CD4-positive, alpha-beta T cell (primary cell): ENCODE data around the gene FBF1. TPM values are rescaled to one million over a fixed set of nuclear protein-coding genes. Genes with fewer than 3 reads are reported as not detected.

Experiments used
- ATAC-seq: fragments of 200-7000 bp; cut with Tn5 transposase; one replicate; pipeline ENCODE4 v1.10.0; 2022; ENCODE audit warnings: mild to moderate bottlenecking; ENCODE audit not compliant: poor library complexity
- CTCF ChIA-PET: fragments of 350-600 bp; sonication (Branson Sonifier 250); formaldehyde crosslinking; loops from one replicate; lab custom pipeline; 2021; ENCODE audit warnings: antibody characterized with exemption, inconsistent platforms; lab: Charles Lee
- POLR2A ChIA-PET: fragments of 350-600 bp; sonication (Branson Sonifier 250); formaldehyde crosslinking; loops from one replicate; lab custom pipeline; 2021; ENCODE audit warnings: antibody characterized with exemption, inconsistent platforms; lab: Charles Lee
- DNase-seq, 14 experiments: peaks; one replicate each; pipeline ENCODE4 v3.0.0-alpha.2; 2013 to 2020; ENCODE audit warnings: mixed read lengths in 2 of 14
- H3K27ac ChIP-seq, 2 donors: one replicate each; pipeline versions ENCODE4 v1.5.1 to v1.7.0; 2013; ENCODE audit warnings: low read length in 2 of 2, low read depth in 1 of 2, mild to moderate bottlenecking in 1 of 2
- H3K27me3 ChIP-seq, 2 experiments: 1 replicate in 1 of 2; 2 replicates in 1 of 2; pipeline versions ENCODE4 v1.6.1 to v1.7.0; 2013; ENCODE audit warnings: low read length in 2 of 2, control low read depth in 1 of 2, mild to moderate bottlenecking in 1 of 2, moderate library complexity in 1 of 2; ENCODE audit not compliant: insufficient read depth in 2 of 2, control insufficient read depth in 1 of 2
- H3K36me3 ChIP-seq: one replicate; pipeline ENCODE4 v1.6.1; 2013; ENCODE audit warnings: low read length, control low read depth; ENCODE audit not compliant: insufficient read depth
- H3K4me1 ChIP-seq: one replicate; pipeline ENCODE4 v1.6.1; 2013; ENCODE audit warnings: low read length, control low read depth; ENCODE audit not compliant: insufficient read depth
- H3K4me3 ChIP-seq: one replicate; pipeline ENCODE4 v1.5.1; 2013; ENCODE audit warnings: mild to moderate bottlenecking, low read length, moderate library complexity
- H3K9me3 ChIP-seq, 2 experiments: 1 replicate in 1 of 2; 2 replicates in 1 of 2; pipeline versions ENCODE4 v1.6.1 to v1.7.0; 2013; ENCODE audit warnings: low read length in 2 of 2, mild to moderate bottlenecking in 2 of 2, control low read depth in 1 of 2, moderate library complexity in 1 of 2; ENCODE audit not compliant: control insufficient read depth in 1 of 2, insufficient read depth in 1 of 2
- H3K27ac Mint-ChIP-seq: one replicate; pipeline ENCODE4 v1.8.0; 2020; ENCODE audit warnings: mixed read lengths
- H3K27me3 Mint-ChIP-seq: one replicate; pipeline ENCODE4 v1.8.0; 2021; ENCODE audit warnings: mixed read lengths
- H3K36me3 Mint-ChIP-seq: one replicate; pipeline ENCODE4 v1.8.0; 2021; ENCODE audit warnings: low read depth, mixed read lengths
- H3K4me1 Mint-ChIP-seq: one replicate; pipeline ENCODE4 v1.8.0; 2021; ENCODE audit warnings: low read depth, mixed read lengths
- H3K4me3 Mint-ChIP-seq: one replicate; pipeline ENCODE4 v1.8.0; 2020; ENCODE audit warnings: mild to moderate bottlenecking, mixed read lengths
- H3K9me3 Mint-ChIP-seq: one replicate; pipeline ENCODE4 v1.8.0; 2020; ENCODE audit warnings: mixed read lengths
- intact Hi-C, 2 experiments: fragments of 100-400 bp; cut with DNase I in 1 of 2; cut with micrococcal nuclease in 1 of 2; formaldehyde crosslinking; loops; one replicate each; pipeline versions ENCODE4 v1.15.1 to v1.9.0; 2023 to 2025; cut with DNase I, micrococcal nuclease
- polyA plus RNA-seq, 2 donors: library from polyadenylated mRNA; unstranded; fragments of 120-200 nt; gene quantifications; one replicate each; pipeline ENCODE4 v1.2.1, GENCODE V29; 2013
- total RNA-seq, 174 experiments: library from RNA in 2 of 174; stranded (reverse) in 2 of 174; gene quantifications; one replicate each; pipeline ENCODE4 v1.2.3 and lab custom pipeline; 2021 to 2026
- TF ChIP-seq, protein P1 (sequence below): fragments of 200-600 bp; IDR thresholded peaks from one replicate; pipeline ENCODE4 v1.8.0; 2022; ENCODE audit warnings: antibody characterized with exemption, mild to moderate bottlenecking

Gene FBF1
- total RNA-seq (10 to 100 TPM; 21.2 to 23.9 TPM), total RNA-seq (lab: John Stamatoyannopoulos, UW) (4.1 to 33.9 (median 14.3) reads per million in 172 experiments)
- 11.2 TPM for polyA plus RNA-seq (2013, experiment 1 of 2)
- polyA plus RNA-seq (2013, experiment 2 of 2), result 15.3 TPM

DNA sequence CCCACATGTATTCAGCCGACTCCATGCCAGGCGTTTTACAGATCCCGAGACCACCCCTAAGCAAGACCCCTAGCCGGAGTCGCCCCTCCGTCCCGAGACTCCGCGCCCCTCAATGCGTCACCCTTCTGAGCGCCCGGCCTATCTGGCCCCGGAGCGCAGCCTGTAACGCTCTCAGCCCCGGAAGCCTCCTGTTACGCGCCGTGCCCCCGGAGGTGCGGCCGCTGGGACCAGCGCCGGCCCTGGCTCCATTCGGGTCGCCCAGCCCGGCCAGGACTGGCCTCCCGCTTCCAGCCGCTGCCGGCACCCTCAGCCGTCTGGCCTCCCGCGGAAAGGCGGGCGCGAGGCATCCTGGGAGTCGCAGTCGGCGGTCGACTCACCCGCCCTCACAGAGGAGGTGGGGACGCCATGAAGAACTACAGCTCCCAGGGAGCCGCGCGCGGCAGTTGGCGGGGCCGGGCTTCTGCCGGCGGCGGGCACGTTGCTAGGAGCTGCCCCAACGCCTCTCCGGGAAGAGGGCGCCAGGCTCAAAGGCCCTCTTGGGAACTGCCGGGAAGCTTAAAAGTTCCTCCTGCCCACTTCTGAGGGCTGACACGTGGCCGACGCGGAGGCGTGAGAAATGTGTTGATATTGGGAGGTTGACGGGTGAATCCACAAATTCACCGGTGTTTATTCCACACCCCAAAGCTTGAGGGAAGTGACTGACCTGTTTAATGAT lies at the start of gene FBF1:
Gene FBF1 (minus strand): TSS at position 316 of the 715 bp plus-strand sequence. CDS start 2,893 bp downstream, outside the sequence.
- Histone ChIP-seq H3K27me3 (no peaks in the 10 kb centered on the region), H3K9me3 (no peaks in the 10 kb centered on the region), H3K4me3 (peak within 1 kb of the TSS; percentile 84), H3K27ac (peak within 1 kb of the TSS in 1 of 2 donors; percentile 82), H3K4me1 (peaks cover 15% of the 10 kb centered on the region), H3K36me3 (peaks cover 3% of the 10 kb centered on the region)
- TF ChIP-seq, protein P1, sequence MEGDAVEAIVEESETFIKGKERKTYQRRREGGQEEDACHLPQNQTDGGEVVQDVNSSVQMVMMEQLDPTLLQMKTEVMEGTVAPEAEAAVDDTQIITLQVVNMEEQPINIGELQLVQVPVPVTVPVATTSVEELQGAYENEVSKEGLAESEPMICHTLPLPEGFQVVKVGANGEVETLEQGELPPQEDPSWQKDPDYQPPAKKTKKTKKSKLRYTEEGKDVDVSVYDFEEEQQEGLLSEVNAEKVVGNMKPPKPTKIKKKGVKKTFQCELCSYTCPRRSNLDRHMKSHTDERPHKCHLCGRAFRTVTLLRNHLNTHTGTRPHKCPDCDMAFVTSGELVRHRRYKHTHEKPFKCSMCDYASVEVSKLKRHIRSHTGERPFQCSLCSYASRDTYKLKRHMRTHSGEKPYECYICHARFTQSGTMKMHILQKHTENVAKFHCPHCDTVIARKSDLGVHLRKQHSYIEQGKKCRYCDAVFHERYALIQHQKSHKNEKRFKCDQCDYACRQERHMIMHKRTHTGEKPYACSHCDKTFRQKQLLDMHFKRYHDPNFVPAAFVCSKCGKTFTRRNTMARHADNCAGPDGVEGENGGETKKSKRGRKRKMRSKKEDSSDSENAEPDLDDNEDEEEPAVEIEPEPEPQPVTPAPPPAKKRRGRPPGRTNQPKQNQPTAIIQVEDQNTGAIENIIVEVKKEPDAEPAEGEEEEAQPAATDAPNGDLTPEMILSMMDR, result no peak
- peak; percentile 100 for ATAC-seq
- peaks cover 18% of the 10 kb centered on the region for H3K4me1 Mint-ChIP-seq
- H3K36me3 Mint-ChIP-seq, result peaks cover 2% of the 10 kb centered on the region
- H3K9me3 Mint-ChIP-seq, result no peaks in the 10 kb centered on the region
- DNase-seq, result peak; percentile 73 to 92 (median 84)
- ChIA-PET CTCF (interaction anchor here (0.8 to 1.6 kb wide), 2 partner anchors 39 to 85 kb away, joined by 3 read pairs; partner anchors contain the start of gene WBP2), POLR2A (interaction anchor here (0.6 to 1.4 kb wide), 9 partner anchors 32 to 163 kb away, joined by 3 to 7 read pairs (median 4); partner anchors contain the start of genes ACOX1, MRPL38, TEN1 and WBP2)
- H3K27ac Mint-ChIP-seq, result peak within 1 kb of the TSS; percentile 81
- peak within 1 kb of the TSS; percentile 92 for H3K4me3 Mint-ChIP-seq
- H3K27me3 Mint-ChIP-seq, result no peaks in the 10 kb centered on the region
- intact Hi-C loops, result loop anchor here in 1 of 2 experiments (1.0 kb wide), 1 partner anchor 38 kb away; the partner anchor contains the start of genes ACOX1 and TEN1

GRCh38 chr17:75987041-75987440 lies 46.2 kb upstream of the FBF1 start:
- H3K9me3 ChIP-seq, result no peaks in the 10 kb centered on the region
- H3K4me3 Mint-ChIP-seq, result no peak overlapping the region
- DNase-seq (no peak), ATAC-seq (no peak)
- peaks cover 12% of the 10 kb centered on the region for H3K36me3 ChIP-seq
- no peak overlapping the region for H3K27ac ChIP-seq
- H3K9me3 Mint-ChIP-seq, result no peaks in the 10 kb centered on the region
- H3K4me1 ChIP-seq, result no peaks in the 10 kb centered on the region
- H3K27me3 ChIP-seq, result no peaks in the 10 kb centered on the region
- ChIA-PET POLR2A (no interaction called here), CTCF (no interaction called here)
- H3K36me3 Mint-ChIP-seq, result peaks cover 10% of the 10 kb centered on the region
- intact Hi-C loops, result loop anchor here in 1 of 2 experiments (10.0 kb wide), 1 partner anchor 398 kb away; the partner anchor contains the start of gene SPHK1
- TF ChIP-seq, protein P1, result no peak
- no peak overlapping the region for H3K27ac Mint-ChIP-seq
- H3K4me1 Mint-ChIP-seq, result peaks cover 4% of the 10 kb centered on the region
- no peak overlapping the region for H3K4me3 ChIP-seq
- H3K27me3 Mint-ChIP-seq, result no peaks in the 10 kb centered on the region

DNA sequence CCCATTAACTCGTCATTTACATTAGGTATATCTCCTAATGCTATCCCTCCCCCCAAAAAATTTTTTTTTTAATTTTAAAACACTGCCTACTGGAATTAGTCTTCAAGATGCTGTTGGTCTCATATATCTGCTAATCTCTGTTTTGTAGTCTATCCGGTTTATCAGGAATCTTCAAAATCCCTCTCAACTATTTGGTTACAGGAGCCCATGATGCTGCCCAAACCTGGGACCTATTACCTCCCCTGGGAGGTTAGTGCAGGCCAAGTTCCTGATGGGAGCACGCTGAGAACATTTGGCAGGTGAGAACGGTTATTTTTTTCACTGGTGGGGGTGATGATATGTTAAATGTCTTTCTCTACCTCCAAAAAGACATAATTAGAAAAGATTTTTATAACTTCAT lies 45.1 kb upstream of the FBF1 start:
- Histone ChIP-seq H3K4me1 (no peaks in the 10 kb centered on the region), H3K36me3 (peaks cover 3% of the 10 kb centered on the region), H3K27ac (no peak overlapping the region), H3K27me3 (no peaks in the 10 kb centered on the region), H3K4me3 (no peak overlapping the region), H3K9me3 (no peaks in the 10 kb centered on the region)
- no peak overlapping the region for H3K4me3 Mint-ChIP-seq
- DNase-seq, result no peak
- ChIA-PET POLR2A (no interaction called here), CTCF (no interaction called here)
- no peak overlapping the region for H3K27ac Mint-ChIP-seq
- H3K9me3 Mint-ChIP-seq, result no peaks in the 10 kb centered on the region
- no peak for ATAC-seq
- H3K27me3 Mint-ChIP-seq, result no peaks in the 10 kb centered on the region
- intact Hi-C loops, result loop anchor here in 1 of 2 experiments (10.0 kb wide), 1 partner anchor 399 kb away; the partner anchor contains the start of gene SPHK1
- TF ChIP-seq, protein P1, result no peak
- H3K4me1 Mint-ChIP-seq, result peaks cover 5% of the 10 kb centered on the region
- H3K36me3 Mint-ChIP-seq, result peaks cover 5% of the 10 kb centered on the region
